Measurements from ENCODE around the gene PLCE1. TPM values are rescaled to one million over a fixed set of nuclear protein-coding genes. Genes with fewer than 3 reads are reported as not detected.

PLCE1 gene
- total and polyA plus RNA-seq, 2 of the 8 experiments (the other 6 are each of a cell fraction or from before 2014, with no cell fraction given) = 0.05 to 0.06 TPM

DNA sequence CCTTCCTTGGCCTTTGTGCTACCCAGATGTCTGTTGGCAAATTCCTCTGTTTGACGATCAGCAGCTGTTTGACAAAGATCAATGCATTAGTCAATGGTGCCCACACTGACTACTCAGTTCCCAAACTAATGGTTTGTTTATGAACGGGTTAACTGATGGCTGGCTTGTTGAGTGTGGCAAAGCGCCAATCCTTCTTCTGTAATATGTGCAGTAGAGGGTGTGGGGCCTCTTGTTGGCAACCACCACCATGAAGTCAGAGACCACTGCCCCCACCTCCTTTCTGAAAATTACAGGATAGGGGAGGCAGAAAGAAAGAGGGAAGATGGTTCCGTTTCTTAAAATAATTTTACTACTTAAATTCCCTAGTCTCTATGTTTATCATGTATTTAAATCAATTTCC lies 2.6 kb upstream of the PLCE1 start (continued):
- TF ChIP-seq EP300 (IDR thresholded peaks at IDR 0.05; ENCODE audit: borderline replicate concordance in 1 of 2, low read depth in 2 of 2, low read length in 2 of 2) (no peak), JUND (IDR thresholded peaks at IDR 0.05; ENCODE audit: low read length) (no peak), POLR2AphosphoS5 (IDR thresholded peaks at IDR 0.05; ENCODE audit: low read depth, low read length) (no peak), RXRA (IDR thresholded peaks at IDR 0.05; ENCODE audit: insufficient read depth, low read depth, low read length) (no peak), YY1 (IDR thresholded peaks at IDR 0.05; ENCODE audit: low read depth, low read length) (no peak), TAF1 (IDR thresholded peaks at IDR 0.05; ENCODE audit: low read depth, low read length) (no peak), MAFK (IDR thresholded peaks at IDR 0.05; ENCODE audit: low read depth, low read length) (no peak)

All from H1 (cell line).